DMS 273 (cell line): ENCODE results near the gene HABP4.

Source experiments
- DNase-seq: peaks from one replicate; lab custom pipeline; 2025; ENCODE audit not compliant: unreplicated experiment; lab: John Stamatoyannopoulos, UW

The HABP4 gene, protein sequence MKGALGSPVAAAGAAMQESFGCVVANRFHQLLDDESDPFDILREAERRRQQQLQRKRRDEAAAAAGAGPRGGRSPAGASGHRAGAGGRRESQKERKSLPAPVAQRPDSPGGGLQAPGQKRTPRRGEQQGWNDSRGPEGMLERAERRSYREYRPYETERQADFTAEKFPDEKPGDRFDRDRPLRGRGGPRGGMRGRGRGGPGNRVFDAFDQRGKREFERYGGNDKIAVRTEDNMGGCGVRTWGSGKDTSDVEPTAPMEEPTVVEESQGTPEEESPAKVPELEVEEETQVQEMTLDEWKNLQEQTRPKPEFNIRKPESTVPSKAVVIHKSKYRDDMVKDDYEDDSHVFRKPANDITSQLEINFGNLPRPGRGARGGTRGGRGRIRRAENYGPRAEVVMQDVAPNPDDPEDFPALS

DNA sequence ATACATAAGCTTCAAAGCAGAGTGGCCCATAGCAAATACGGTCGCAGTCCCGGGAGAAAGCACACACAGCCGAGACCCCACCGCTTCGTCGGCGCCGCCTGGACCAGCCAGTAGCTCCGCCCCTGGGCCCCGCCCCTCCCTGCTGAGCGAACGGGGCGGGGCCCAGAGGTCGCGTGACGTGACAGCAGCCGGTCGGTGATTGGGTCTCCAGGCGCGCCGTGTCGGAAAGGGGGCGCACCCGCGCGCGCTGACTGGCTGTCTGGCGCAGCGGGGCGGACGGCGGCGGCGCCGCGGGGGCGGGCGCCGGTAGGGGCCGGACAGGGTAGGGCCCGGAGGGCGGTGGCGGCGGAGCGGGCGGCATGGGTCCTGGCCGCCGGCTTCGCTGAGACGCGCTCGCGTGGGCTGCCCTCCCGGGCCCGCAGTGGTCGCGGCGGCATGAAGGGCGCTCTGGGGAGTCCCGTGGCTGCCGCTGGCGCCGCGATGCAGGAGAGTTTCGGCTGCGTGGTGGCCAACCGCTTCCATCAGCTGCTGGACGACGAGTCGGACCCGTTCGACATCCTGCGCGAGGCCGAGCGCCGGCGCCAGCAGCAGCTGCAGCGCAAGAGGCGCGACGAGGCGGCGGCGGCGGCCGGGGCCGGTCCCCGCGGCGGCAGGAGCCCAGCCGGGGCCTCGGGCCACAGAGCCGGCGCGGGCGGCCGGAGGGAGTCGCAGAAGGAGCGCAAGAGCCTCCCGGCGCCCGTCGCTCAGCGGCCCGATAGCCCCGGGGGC lies at the start of gene HABP4:
Gene HABP4, plus strand, starts transcription at position 325 of the 768 bp plus-strand sequence. Its CDS starts 111 bp downstream, at position 436.
- peak; percentile 98 for DNase-seq

DNA sequence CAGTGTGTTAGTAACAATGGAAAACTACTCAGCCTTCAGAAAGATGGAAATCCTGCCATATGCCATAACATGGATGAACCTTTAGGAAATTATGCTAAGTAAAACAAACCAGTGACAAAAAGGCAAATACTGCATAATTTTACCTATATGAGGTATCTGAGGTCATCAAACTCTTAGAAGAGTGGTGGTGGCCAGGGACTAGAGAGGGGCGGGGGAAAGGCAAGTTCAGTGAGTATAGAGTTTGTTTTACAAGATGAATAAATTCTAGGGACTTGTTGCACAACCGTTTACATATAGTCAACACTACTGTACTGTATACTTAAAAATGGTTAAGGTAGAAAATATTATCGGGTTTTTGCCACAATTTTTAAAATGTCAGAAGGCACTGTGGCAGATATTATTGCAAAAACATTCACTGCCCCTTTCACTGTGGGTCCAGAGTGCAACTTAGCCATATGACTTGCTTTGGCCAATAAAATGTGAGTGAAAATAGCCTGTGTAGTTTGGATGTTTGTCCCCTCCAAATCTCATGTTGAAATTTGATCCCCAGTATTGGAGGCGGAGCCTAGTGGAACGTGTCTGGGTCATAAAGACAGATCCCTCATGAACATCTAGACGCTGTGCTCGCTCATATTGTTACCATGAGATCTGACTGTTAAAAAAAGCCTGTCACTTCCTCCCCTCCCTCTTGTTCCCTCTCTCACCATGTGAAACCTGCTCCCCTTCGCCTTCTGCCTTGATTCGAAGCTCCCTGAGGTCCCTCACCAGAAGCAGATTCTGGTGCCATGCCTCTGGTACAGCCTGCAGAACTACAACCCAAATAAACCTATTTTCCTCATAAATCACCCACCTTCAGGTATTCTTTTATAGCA lies 41.3 kb upstream of the HABP4 start:
- no peak for DNase-seq

DNA sequence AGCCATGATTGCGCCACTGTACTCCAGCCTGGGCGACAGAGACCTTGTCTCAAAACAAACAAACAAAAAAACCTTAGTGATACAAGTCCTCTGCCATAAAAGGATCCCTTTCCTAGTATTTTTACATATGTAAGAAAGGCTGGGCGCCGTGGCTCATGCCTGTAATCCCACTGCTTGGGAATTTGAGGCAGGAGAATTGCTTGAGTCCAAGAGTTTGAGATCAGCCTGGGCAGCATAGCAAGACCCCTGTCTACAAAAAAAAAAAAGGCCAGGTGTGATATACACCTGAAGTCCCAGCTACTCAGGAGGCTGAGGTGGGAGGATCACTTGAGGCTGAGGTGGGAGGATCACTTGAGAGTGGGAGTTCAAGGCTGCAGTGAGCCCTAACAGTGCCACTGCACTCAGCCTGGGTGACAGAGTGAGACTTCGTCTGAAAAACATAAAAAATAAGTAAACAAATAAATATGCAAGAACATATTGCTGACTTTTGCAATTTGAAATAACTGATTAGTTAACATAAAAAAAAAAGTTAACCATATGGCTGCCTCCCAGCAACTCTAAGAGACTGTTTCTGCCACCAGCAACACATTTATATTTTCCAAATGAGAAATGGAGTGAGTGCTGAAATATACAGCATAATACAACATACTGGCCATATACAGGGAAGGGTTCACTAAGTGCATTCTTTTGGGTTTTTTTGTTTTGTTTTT lies 38.7 kb upstream of the HABP4 start:
- DNase-seq, result no peak

DNA sequence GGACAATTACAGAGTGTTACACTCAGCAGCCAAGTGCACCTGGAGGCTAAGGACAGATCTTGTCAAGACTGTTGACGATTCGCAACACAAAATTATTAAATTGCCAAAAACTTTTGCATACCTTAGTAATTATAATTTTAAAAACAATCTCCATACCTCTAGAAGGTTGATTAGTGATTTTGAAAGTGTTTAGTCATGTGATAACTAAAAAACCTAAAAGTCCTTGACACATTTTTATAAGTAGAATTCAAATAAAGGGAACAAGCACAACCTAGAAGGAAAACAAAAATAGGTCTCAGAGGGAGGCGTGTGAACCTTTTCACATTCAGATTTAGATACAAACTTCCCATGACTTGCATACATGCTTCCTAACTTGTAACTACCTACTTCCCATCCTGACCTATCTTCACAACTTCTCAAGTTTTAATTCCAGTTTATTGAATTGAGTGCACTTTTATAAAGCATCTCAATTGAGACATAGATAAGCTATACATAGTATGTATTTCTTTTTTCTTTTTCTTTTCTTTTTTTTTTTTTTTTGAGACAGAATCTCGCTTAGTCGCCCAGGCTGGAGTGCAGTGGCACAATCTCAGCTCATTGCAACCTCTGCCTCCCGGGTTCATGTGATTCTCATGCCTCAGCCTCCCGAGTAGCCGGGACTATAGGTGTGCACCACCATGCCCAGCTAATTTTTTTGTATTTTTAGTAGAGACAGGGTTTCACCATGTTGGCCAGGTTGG lies 37.6 kb upstream of the HABP4 start:
- DNase-seq, result no peak

DNA sequence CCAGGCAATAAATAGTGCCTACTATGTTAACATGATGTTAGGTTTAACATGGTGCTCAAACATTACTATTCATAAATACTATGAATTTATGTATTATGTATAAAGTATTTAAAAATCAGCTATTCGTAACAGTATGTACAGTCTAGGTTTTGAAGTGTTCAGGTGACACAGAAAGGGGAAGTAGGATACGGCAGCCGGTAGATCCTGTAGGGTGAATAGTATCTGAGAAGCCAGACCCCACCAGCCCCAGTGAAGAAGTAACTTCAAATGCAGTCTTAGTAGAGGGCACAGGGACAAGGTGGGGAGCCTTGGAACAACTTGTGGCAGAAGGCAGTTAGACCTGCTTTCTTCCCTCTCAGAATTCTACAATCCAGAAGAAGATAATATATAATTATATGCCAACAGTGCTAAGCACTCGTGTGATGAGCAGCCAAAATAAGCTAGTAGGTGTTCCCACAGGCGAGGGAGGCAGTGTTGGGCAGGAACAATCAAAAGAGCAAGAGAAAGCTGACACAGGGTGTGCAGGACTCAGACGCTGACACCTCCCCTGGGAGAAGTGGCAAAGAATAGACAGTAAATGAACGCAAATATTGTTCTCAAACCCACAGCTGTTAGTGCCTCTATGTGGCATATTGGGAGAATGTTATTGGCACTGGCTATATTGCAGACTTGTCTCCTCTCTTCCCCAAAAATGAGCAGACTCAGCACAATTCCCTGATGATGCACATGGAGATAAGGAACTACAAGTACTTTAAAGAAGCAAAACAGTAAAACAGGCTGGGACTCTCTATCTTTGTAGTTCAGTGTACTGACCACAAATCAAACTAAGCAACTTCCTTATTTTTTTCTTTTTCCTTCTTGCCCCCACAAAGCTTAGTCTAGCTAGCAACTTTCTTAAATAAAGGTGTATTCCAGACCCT lies 36.4 kb upstream of the HABP4 start:
- DNase-seq, result peak; percentile 18

DNA sequence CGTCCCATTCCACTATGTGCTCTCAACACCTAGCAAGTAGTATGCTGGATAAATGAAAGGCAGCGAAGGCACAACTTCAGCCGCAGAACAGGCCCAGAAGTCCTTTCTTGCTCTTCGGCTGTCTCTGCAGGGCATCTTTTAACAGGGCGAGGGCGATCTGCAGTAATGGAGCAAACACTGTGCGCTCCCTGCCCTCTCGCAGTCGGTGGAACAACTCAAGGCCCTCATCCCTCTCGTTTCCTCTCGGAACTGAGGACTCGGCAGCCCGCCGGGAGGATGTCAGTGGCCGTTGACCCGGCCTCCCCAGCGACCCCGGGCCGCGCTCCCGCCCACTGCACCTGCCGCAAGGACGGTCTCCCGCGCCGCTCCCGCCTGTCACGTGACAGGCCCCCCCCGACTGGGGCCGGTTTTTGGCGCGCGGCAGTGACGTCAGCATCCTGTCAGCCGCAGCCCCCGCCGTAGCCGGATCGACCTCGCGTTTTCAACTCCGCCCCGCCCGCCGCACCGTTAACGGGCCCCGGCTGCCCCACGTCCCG lies 32.9 kb upstream of the HABP4 start:
- peak; percentile 93 for DNase-seq

DNA sequence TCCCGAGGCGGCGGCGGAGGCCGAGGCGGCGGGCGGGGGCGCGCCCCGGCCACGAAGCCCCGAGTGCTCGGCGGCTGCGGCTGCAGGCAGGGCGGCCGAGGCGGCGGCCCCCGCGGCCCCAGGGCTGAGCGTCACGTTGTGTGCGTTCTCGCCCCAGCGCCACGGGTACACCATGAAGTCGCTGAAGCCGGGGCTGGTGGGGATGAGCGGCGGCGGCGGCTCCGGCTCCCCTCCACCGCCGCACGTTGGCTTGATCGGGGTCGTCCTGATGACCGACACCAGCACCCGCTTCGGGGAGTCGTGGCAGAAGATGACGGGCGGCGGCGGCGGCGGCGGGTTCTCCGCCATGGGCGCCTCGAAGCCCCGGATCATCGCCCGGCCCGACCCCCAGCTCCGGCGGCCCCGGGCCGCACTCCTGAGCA lies 32.3 kb upstream of the HABP4 start:
- DNase-seq, result no peak

DNA sequence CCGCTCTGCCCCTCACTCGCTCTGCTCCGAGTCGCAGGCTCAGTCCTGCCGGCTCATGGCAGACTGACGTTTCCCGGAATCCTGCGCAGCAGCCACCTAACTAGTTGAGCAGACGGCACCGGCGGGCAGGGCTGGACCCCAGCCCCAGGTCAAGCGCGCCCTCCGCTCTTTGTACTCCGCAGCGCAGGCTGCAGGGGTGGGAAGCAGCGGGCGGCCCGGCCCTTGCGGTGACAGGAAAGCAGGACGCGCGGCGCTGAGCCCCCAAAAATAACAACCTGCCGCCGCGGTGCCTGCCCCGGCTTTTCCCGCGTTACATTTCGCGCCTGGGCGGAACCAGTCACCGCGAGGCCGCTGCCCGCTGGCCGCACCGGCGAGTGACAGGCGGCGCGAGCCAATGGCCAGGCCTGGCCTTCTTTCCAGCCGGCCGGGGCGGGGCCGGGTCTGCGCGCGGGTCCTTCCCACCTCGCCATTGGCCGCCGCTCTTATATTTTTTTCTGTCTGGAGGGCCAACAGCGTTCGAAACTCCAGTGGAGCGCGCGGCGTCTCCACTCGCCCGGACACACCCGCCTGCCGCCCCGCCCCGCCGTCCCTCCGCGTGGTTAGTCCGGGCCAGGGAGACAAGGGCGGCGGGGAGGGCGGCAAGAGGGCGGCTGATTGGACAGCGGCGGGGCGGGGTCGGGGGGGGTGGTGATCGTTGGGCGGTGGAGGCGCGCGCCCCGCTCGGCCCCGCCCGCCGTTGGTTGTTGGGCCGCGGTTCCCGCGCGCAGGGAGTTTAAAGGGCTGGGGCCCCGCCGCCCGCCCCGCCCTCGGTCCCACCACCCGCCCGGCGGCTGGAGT lies 31.7 kb upstream of the HABP4 start, which contains the start of gene ZNF367:
Gene ZNF367, minus strand, starts transcription at position 288 of the 837 bp plus-strand sequence. CDS start 338 bp downstream, outside the sequence.
- DNase-seq, result peak; percentile 98

DNA sequence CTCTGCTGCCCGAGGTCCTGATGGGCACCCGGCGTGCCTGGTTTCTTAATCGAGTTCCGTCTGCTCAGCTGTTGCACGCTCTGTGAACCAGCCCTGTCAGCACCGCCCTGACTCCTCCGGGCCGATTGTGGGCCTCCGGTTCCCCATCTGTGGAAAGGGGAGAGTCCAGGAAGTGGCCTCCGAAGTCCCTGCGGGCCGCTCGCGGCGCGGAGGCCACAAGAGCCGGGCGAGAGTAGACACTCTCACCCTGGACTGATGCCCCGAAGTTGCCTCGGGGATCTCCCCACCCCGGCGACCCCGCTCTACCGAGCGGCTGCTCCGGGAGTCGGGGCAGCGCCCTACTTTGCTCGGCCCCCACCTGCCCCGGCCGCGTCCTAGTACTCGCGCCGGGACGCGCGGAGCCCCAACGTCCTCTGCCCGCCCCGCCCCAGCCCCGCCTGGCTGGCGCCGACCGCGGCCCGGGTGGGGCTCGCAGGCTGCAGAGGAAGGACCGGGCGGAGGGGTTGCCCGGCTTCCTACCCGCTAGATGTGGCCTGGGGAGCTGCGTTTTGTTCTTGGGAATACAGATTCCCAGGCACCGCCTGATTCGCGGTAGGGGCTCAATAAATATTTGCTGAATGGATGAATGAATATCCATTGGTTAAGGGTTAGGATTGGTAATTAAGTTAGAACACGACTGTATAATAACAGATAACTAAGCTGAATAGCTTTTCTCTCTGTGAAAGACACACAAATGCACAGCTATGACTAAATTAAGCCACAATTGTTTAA lies 30.9 kb upstream of the HABP4 start:
- peak; percentile 89 for DNase-seq

DNA sequence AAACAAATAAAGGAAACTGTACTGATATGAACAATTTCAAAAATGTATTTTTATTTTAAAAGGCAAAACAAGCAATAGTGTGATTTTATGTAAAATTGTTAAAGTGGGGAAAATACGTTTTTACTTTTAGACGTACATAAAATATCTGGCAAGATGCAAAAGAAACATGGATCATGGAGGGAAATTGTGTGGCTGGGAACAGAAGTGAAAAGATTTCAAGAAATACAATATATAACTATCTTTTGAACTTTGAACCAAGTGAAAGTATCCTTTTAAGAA lies 30.3 kb upstream of the HABP4 start:
- no peak for DNase-seq

DNA sequence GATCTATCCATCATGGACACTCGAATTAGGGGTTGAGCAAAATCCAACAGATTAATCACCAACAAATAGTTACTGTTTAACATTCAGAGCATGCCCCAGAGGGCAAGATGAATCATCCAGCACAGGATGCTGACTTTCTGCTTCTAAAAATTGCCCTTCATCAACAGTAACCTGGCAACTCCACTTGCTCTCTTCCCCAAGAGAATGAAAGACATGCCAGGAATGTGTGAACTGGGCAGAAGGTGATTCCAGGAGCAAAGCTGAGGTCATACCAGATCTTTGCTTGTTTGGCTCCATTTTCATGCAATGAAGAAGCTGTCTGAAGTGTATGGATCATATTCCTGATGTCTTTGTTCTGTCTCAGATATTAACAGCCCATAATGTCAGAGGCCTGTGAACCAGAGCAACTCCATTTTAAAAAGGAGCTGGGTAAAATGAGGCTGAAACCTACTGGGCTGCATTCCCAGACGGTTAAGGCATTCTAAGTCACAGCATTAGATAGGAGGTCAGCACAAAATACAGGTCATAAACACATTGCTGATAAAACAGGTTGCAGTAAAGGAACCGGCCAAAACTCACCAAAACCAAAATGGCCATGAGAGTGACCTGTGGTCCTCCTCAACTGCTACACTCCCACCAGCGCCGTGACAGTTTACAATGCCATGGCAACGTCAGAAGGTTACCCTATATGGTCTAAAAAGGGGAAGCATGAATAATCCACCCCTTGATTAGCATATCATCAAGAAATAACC lies 29.3 kb upstream of the HABP4 start:
- peak; percentile 65 for DNase-seq

DNA sequence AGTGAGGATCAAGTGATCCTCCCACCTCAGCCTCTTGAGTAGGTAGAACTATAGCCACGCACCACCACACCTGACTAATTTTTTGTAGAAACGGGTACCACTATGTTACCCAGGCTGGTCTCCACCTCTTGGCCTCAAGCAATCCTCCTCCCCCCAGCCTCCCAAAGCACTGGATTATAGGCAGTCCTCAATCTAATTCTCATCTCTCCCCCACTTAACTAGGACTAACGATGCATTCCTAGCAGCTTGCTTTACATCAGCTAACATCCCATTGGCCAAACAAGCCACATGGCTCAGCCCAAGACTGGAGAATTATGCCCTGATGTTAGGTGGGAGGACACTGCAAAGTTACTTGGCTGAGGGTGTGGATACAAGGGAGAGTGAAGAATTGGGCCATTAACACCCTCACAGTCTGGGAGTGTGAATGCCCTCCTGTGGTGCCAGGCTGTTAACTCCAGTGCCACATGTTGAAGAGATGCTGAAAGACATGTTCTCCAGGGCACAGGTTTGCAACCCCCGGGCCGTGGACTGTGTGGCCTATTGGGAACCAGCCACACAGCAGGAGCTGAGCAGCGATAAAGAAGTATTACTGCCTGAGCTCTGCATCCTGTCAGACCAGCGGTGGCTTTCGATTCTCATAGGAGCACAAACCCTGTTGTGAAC lies 26.5 kb upstream of the HABP4 start:
- peak; percentile 45 for DNase-seq

DNA sequence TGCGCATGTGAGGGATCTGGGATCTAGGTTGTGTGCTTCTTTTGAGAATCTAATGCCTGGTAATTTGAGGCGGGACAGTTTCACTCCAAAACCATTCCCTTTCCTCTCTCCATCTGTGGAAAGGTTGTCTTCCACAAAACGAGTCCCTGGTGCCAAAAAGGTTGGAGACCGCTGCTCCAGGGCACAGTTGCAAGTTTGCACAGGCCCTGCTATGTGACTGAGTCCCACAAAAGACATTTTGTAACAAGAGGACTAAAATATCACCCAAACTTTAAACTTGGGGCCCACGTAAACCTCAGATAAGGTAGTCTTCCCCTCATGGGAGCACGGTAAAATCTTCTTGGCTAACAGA lies 26.0 kb upstream of the HABP4 start:
- DNase-seq, result no peak

DNA sequence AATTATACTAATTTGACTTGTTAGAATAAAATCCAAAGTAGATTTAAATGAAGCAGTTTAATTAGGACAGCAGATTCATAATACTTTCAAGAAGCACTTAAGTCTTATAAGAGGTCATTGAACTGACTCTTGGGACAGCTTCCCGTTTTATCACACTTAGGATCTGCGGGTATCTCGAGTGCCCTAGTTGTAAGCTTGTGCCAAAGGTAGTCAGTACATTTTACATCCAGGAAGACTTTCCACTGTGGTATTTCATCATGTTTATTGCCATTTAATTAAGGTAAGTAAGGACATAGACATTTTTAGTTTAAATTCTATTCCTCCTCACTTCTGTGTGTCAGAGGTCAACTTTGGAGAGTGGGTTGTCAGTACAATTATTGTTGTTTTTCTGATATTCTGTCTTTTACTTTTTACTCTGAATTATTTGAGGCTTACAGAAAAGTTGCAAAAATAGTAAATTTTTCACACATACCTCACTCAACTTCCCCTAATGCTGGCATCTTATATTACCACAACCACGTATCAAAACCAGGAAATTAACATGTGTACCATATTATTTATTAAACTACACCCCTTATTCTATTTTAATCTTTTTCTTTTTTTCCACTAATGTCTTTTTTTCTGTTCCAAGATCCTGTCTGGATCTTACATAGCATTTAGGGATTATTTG lies 24.3 kb upstream of the HABP4 start:
- DNase-seq, result no peak

DNA sequence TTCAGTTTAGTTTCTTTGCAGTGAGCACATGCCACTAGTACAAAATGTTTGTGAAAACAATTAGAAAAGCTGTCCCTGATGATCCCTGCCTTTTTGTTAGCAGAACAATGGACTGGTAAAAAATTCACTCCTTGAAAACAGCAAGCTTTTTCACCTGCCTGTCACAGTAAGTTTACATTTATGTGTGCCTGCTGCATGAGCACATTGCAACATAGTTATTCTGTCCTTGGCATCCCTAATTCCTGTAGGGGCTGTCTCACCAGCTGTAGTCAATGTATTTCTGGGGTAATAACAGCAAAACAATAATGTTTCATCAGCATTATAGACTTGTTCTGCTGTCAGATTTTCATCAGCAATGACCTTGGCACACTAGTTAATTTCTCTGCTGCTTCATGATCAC lies 20.2 kb upstream of the HABP4 start:
- DNase-seq, result no peak
